MM.1S (cell line): ENCODE results near the gene THBS3.
"Not testable (repeated sequence)": the region's sequence is repeated elsewhere in the genome, so short reads cannot be mapped to it uniquely, and the experiment has no call there.

Experiments used
- EZH2phosphoT487 ChIP-seq: fragments of 300-600 bp; sonication (generic); IDR thresholded peaks from 2 replicates; pipeline ENCODE4 v1.6.1; 2018; ENCODE audit warnings: antibody characterized with exemption, low read length
- TF ChIP-seq, protein P1 (sequence below): fragments of 300-600 bp; sonication (generic); IDR thresholded peaks from 2 replicates; pipeline ENCODE4 v1.5.1; 2016; ENCODE audit warnings: antibody characterized with exemption, low read length, mixed read lengths

- TF ChIP-seq, protein P1, sequence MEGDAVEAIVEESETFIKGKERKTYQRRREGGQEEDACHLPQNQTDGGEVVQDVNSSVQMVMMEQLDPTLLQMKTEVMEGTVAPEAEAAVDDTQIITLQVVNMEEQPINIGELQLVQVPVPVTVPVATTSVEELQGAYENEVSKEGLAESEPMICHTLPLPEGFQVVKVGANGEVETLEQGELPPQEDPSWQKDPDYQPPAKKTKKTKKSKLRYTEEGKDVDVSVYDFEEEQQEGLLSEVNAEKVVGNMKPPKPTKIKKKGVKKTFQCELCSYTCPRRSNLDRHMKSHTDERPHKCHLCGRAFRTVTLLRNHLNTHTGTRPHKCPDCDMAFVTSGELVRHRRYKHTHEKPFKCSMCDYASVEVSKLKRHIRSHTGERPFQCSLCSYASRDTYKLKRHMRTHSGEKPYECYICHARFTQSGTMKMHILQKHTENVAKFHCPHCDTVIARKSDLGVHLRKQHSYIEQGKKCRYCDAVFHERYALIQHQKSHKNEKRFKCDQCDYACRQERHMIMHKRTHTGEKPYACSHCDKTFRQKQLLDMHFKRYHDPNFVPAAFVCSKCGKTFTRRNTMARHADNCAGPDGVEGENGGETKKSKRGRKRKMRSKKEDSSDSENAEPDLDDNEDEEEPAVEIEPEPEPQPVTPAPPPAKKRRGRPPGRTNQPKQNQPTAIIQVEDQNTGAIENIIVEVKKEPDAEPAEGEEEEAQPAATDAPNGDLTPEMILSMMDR = not testable (repeated sequence)
- TF ChIP-seq EZH2phosphoT487 = not testable (repeated sequence)
Observed at GRCh38 chr1:155168105-155168445, 39.6 kb downstream of the THBS3 start.
